Mononuclear cell (primary cell): ENCODE data around the gene KPNA4. TPM values are rescaled to one million over a fixed set of nuclear protein-coding genes. Genes with fewer than 3 reads are reported as not detected.

Experiments used
- H3K27me3 ChIP-seq: 2 replicates; pipeline ENCODE4 v1.6.0; 2011; ENCODE audit warnings: low read length, control low read depth; ENCODE audit not compliant: insufficient read depth
- H3K4me1 ChIP-seq: 2 replicates; pipeline ENCODE4 v1.5.1; 2011; ENCODE audit warnings: mild to moderate bottlenecking, low read length, control low read depth; ENCODE audit not compliant: insufficient read depth
- H3K4me3 ChIP-seq: 2 replicates; pipeline ENCODE4 v1.5.1; 2011; ENCODE audit warnings: mild to moderate bottlenecking, low read length, moderate library complexity
- H3K9me3 ChIP-seq: 2 replicates; pipeline ENCODE4 v1.5.1; 2011; ENCODE audit warnings: low read depth, mild to moderate bottlenecking, control low read depth, low read length
- total RNA-seq: library from RNA; depleted of rRNA; stranded (reverse); fragments of >200 nt; gene quantifications from one replicate; pipeline ENCODE4 v1.2.3, GENCODE V29; 2012

KPNA4 gene
- total RNA-seq, 1 donor, result 32.8 TPM

DNA sequence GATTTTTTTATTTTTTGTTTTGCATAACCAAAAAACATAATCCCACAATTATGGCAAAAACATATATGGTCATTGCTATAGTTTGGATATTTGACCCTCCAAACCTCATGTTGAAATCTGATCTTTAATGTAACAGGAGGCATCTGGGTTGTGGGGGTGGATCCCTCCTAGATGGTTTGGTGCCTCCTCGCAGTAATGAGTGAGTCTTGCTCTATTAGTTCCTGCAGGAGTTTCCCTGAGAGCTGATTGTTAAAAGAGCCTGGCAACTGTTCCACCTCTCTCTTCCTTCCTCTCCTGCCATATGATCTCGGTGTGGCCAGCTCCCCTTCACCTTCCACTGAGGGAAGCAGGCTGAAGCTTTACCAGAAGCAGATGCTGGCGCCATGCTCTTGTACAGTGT is 82.6 kb downstream of the KPNA4 start:
- Histone ChIP-seq H3K9me3 (no peaks in the 10 kb centered on the region), H3K4me3 (no peak overlapping the region), H3K4me1 (peaks cover 5% of the 10 kb centered on the region), H3K27me3 (no peaks in the 10 kb centered on the region)

DNA sequence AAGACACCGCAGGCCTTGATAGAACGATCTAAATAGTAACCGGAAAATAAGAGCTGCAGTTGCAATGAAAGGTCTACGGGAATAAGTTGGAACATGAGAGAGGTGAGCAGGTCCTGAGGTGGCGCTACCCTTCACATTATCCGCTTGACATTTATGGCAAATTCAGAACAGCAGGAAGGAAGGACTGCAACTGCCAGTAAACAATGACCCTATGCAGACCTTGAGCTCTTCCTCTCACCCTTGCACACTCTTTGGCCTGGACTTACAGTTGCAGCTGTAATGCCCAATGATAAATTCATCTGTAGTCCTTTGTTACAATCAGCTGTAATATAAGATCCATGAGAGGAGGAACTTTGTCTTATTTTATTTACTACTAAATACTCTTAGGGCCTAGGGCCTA is 83.5 kb downstream of the KPNA4 start:
- no peaks in the 10 kb centered on the region for H3K9me3 ChIP-seq
- H3K27me3 ChIP-seq, result no peaks in the 10 kb centered on the region
- H3K4me3 ChIP-seq, result no peak overlapping the region
- peaks cover 5% of the 10 kb centered on the region for H3K4me1 ChIP-seq

DNA sequence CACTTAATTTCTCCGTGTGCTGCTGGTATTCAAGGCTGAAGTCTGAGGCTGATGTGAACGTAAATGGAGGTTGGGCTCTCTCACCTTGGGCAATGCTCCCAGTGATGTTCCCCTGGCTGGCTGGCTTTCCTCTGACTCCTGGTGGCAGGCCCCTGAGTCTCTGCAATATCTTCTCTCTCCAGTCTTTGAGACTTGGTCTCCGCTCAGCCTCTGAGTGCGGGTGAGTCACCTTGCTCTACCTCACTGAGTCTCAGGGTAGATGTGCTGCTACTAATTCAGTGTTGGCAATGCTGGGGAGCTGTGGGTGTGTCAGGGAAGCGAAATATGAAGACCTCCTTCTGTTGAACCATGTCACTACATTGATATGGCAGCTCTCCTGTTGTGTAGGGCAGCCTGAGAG is 84.4 kb downstream of the KPNA4 start:
- Histone ChIP-seq H3K9me3 (no peaks in the 10 kb centered on the region), H3K4me1 (peaks cover 2% of the 10 kb centered on the region), H3K27me3 (no peaks in the 10 kb centered on the region), H3K4me3 (no peak overlapping the region)

DNA sequence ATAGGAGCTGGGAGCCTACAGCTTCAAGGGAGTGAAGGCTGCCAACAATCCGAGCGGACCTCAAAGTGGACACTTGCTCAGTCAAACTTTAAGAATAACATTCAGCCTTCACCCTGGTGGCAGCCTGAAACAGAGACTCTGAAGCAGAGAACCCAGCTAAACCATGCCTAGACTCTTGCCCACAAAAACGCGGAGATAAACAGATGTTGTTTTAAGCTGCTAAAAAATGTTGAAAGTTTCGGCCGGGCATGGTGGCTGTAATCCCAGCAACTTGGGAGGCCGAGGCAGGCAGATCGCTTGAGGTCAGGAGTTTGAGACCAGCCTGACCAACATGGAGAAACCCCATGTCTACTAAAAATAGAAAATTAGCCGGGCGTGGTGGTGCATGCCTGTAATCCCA is 86.0 kb downstream of the KPNA4 start:
- Histone ChIP-seq H3K27me3 (no peaks in the 10 kb centered on the region), H3K4me1 (no peaks in the 10 kb centered on the region), H3K4me3 (no peak overlapping the region), H3K9me3 (no peaks in the 10 kb centered on the region)

DNA sequence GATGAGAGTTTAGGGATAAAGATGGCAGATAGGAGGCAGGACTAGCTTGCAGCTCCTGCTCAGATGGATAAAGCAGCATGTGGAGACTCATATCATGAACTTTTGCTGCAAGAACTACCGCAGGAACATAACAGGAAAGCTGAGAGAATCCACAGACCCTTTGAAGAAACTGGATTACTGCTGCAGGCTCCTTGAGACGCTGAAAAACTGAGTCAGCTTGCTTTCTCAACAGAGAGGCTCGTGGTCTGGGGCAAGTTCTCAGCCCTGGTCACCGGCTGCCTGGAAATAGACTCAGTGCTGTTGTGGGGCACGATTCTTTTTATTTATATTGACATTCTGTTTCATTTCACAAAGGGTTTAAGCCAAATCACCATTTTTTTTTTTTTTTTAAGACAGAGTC is 87.0 kb downstream of the KPNA4 start:
- no peaks in the 10 kb centered on the region for H3K9me3 ChIP-seq

DNA sequence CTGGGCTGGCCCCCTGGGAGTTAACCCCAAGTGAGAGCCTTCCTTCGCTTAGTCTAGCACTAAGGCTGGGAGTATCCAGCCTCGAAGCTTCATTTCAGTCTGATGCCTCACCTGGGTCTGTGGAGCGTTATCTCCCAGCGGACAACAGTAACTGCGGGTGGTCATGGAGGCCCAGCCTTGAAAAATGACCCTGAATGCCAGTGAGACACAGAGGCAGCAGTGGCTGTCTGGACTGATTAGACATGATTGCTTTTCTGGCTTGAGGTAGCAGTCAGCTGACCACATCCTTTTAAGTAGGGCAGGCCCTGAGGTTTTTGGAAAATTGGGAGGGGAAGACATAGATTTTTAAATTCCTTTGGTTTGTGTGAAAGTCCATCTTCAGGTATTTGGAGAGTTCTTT is 87.6 kb downstream of the KPNA4 start:
- Histone ChIP-seq H3K9me3 (no peaks in the 10 kb centered on the region), H3K4me3 (no peak overlapping the region), H3K27me3 (no peaks in the 10 kb centered on the region), H3K4me1 (no peaks in the 10 kb centered on the region)

More for the DNA sequence above, 87.0 kb downstream of the KPNA4 start:
- Histone ChIP-seq H3K4me3 (no peak overlapping the region), H3K27me3 (no peaks in the 10 kb centered on the region), H3K4me1 (no peaks in the 10 kb centered on the region)

DNA sequence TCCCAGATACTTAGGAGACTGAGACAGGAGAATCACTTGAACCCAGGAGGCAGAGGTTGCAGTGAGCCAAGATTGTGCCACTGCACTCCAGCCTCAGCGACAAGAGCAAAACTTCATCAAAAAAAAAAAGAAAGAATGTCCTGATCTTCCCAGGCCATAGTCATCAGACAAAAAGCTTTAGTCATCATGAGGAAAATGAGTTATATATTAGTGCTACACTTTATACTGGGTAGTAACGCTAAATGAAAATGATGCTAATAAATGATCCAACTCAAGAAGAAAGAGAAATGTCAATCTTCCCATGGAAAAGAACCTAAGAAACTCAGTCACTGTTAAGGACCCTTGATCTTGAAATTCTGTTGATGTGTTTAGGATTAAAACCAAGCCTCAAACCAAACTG is 89.5 kb downstream of the KPNA4 start:
- no peak overlapping the region for H3K4me3 ChIP-seq
- H3K9me3 ChIP-seq, result peaks cover 2% of the 10 kb centered on the region
- no peaks in the 10 kb centered on the region for H3K27me3 ChIP-seq
- no peaks in the 10 kb centered on the region for H3K4me1 ChIP-seq

DNA sequence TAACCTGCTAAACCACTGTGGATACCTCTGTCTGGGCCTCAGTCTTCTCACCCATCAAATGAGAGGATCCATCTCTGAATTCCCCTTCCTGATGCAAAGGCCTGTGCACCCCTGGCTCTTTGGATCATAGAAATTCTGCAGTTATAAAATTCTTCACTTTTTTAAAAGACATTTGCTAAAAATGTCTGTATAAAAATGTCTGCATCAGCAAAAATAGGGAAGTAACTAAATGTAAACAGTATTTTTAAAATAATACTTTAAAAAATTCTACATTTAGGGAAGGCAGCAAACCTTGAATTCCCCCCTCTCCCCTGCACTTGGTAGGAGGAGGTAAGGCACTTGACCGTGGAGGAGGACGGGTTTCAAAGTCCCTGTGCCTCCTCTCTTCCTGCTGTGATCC is 90.2 kb downstream of the KPNA4 start:
- no peaks in the 10 kb centered on the region for H3K27me3 ChIP-seq
- no peaks in the 10 kb centered on the region for H3K4me1 ChIP-seq
- H3K4me3 ChIP-seq, result no peak overlapping the region
- peaks cover 5% of the 10 kb centered on the region for H3K9me3 ChIP-seq

DNA sequence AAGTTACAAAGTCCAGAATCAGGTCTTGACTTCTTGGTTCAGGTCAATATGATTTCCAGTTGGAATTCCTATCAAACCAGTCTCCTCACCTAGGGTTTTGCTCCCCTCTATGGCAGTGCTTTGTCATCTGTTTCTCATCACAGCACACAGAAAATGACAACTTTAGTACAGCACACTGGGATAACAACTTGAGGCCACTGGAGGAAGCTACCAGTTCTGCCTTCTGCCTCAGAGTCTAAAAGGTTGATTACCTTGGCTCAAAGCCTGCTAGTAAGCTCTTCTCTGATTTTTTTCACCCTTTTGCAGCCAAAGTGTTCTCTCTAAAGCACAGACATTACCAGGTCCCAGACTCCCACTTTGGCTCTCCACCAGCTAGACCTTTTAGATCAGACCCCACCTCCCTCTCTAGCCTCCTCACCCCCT is 90.9 kb downstream of the KPNA4 start:
- no peaks in the 10 kb centered on the region for H3K4me1 ChIP-seq

DNA sequence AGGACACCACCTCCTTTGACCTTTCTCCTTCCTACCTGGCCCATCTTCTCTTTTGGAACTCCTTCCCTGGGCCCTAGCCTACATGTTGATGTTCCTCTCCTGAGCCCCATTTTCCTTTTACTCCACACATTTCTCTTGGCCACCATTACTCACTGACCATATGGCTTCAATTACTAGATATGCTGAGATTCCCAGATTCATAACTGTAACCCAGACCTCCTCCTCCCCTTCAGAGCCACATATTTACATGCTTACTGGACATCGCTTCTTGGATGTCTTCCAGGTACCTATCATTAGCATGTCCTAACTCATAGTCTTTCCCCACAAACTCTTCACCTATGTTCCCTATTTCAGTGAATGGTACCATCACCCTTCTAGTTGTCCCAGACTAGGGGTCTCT is 91.4 kb downstream of the KPNA4 start:
- H3K4me3 ChIP-seq, result no peak overlapping the region
- peaks cover 5% of the 10 kb centered on the region for H3K9me3 ChIP-seq
- no peaks in the 10 kb centered on the region for H3K27me3 ChIP-seq
- H3K4me1 ChIP-seq, result no peaks in the 10 kb centered on the region

More for the DNA sequence above, 90.9 kb downstream of the KPNA4 start:
- no peaks in the 10 kb centered on the region for H3K27me3 ChIP-seq
- H3K4me3 ChIP-seq, result no peak overlapping the region
- H3K9me3 ChIP-seq, result peaks cover 5% of the 10 kb centered on the region

DNA sequence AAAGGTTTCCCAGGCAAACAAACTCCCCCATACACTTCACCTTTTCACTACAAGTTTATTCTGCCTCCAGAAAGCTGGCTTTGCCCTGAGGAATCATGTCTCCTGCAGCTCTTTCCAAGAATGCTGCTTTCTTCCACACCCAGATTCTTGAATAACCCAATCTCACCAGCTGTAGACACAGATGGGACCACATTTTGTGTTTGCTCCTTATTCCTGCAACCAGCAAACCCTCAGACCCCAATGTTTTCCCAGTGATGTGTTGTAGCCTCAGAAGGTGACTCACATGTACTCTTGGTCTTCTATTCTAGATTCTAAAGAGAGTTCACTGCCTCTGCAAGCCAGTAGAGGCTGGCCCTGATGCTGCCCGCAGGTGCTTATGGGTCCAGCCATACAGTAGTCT is 92.2 kb downstream of the KPNA4 start:
- Histone ChIP-seq H3K4me1 (no peaks in the 10 kb centered on the region), H3K27me3 (no peaks in the 10 kb centered on the region)

DNA sequence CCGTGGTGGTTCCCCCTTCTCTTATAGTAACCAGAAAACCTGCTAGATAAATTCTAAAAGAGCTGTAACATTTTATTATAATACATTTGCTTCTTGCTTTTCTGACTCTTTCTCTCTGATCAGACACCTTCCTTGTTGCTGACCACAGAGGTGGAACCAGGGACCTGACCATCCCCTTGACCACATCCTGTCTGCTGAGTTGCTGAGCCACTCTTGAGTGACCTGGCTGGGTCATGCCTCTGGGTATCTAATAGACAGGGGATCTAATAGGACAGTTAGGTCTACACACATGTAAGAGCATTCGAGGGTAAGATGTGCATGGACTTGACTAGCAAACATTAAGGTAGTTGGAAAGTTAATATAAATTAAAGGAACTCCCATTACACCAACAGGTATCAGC is 93.0 kb downstream of the KPNA4 start:
- Histone ChIP-seq H3K4me1 (no peaks in the 10 kb centered on the region), H3K4me3 (no peak overlapping the region), H3K27me3 (no peaks in the 10 kb centered on the region), H3K9me3 (peaks cover 5% of the 10 kb centered on the region)

More for the DNA sequence above, 92.2 kb downstream of the KPNA4 start:
- H3K4me3 ChIP-seq, result no peak overlapping the region
- H3K9me3 ChIP-seq, result peaks cover 5% of the 10 kb centered on the region

DNA sequence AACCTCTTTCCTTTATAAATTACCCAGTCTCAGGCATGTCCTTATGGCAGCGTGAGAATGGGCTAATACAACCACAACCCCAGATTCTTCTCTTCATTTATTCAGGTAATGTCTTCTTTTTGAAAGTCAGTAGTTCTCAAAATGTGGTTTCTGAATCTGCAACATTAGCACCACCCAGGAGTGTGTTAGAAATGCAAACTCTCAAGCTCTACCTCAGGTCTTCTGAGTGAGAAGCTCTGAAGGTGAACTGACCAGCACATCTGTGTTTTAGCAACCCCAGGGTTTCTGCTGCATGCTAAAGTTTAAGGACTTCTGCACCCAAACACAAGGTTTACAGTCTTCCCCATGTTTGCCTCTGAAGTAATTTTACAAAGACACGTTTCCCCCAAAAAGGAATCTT is 93.5 kb downstream of the KPNA4 start:
- no peaks in the 10 kb centered on the region for H3K4me1 ChIP-seq
- H3K4me3 ChIP-seq, result no peak overlapping the region
- peaks cover 5% of the 10 kb centered on the region for H3K9me3 ChIP-seq
- no peaks in the 10 kb centered on the region for H3K27me3 ChIP-seq

DNA sequence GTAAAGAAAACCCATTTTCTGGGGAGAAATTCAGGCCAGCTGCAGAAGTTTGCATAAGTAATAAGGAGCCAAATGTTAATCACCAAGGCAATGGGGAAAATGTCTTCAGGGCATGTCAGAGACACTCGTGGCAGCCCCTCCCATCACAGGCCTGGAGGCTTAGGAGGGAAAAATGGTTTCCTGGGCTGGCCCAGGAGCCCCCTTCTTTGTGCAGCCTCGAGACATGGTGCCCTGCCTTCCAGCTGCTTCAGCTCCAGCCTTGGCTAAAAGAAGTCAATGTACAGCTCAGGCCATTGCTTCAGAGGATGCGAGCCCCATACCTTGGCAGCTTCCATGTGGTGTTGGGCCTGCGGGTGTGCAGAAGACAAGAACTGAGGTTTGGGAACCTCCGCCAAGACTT is 95.2 kb downstream of the KPNA4 start:
- Histone ChIP-seq H3K4me3 (no peak overlapping the region), H3K4me1 (no peaks in the 10 kb centered on the region), H3K9me3 (peaks cover 5% of the 10 kb centered on the region), H3K27me3 (no peaks in the 10 kb centered on the region)

DNA sequence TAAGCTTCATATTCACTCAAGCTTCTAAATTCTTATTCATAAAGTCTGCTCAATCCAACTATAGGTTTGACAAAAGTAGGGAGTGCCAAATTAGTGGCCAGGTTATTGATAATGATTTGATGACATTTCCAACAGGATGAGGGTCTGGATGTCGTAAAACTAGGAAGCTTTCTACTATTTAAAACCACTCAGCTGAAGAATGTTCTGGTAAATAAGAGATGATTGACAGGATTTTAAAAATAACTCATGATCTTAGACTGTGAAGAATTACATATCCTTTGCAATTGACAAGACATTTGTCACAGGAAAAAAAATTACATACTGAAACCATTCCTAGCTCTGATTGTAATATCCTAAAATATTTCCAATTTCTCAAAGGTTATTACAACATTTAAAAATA is 100.4 kb downstream of the KPNA4 start:
- Histone ChIP-seq H3K4me3 (no peak overlapping the region), H3K27me3 (no peaks in the 10 kb centered on the region)

DNA sequence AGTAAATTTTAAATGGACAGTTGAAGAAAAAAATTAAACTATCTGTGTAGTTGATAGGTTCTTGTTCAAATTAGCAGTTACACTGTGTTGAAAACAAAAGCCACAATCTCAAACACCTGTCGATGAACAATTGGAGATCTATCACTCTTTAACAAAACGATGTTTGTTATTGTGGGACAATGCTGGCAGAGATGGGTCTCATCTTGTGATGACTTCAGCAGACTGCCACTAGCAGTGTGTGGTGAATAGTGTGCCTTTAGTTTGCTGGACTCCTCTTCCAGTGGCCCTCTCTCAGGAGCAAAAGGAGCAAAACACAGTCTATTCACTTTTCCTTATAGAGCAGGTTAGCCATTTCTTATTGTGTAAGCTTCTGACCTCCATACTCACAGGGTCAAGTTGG is 101.0 kb downstream of the KPNA4 start:
- no peaks in the 10 kb centered on the region for H3K27me3 ChIP-seq
- H3K9me3 ChIP-seq, result no peaks in the 10 kb centered on the region
- no peak overlapping the region for H3K4me3 ChIP-seq
- H3K4me1 ChIP-seq, result no peaks in the 10 kb centered on the region

More for the DNA sequence above, 100.4 kb downstream of the KPNA4 start:
- Histone ChIP-seq H3K4me1 (no peaks in the 10 kb centered on the region), H3K9me3 (no peaks in the 10 kb centered on the region)

DNA sequence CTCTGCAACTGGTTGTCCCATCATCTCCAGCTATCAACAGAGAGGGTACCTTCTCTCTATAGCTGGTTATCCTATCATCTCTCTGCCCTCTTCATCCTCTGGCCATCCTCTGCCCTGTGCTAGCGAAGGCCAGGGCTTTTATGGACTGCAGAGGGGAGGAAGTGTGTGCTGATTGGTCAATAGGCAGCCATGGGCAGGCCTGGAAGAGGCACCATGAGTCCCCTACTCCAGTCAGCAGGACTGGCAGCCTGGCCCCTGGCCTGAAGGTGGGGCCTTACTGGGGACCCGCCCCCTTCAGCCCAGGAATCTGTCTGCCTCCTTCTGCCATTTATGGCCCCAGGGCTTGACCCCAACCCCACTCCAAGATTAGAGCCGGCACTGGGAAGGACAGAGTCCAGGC is 105.3 kb downstream of the KPNA4 start:
- Histone ChIP-seq H3K9me3 (no peaks in the 10 kb centered on the region), H3K27me3 (no peaks in the 10 kb centered on the region), H3K4me3 (no peak overlapping the region), H3K4me1 (peaks cover 7% of the 10 kb centered on the region)
